ENCODE results near the gene ITGB5.
A peak's percentile ranks its signal among the peaks of the same experiment; 100 is the strongest.

The ITGB5 gene

GRCh38 chr3:124887177-124887931 lies at the start of gene ITGB5:
Gene ITGB5 (minus strand): TSS chr3:124887365. CDS start chr3:124887000, 365 bp downstream.
- FAIRE-seq, result no peak
- peak; percentile 61 for TF ChIP-seq POLR2A (IDR thresholded peaks at IDR 0.05; ENCODE audit: low read depth, low read length)
- peak; percentile 60 for DNase-seq (ENCODE audit: insufficient read length, low spot score)

GRCh38 chr3:124935794-124936542 lies 48.8 kb upstream of the ITGB5 start:
- FAIRE-seq (no peak), DNase-seq (ENCODE audit: insufficient read length, low spot score) (no peak)
- TF ChIP-seq POLR2A (IDR thresholded peaks at IDR 0.05; ENCODE audit: low read depth, low read length), result no peak

GRCh38 chr3:124935264-124935663 lies 48.1 kb upstream of the ITGB5 start:
- no peak for TF ChIP-seq POLR2A (IDR thresholded peaks at IDR 0.05; ENCODE audit: low read depth, low read length)
- DNase-seq (ENCODE audit: insufficient read length, low spot score) (no peak), FAIRE-seq (no peak)

- FAIRE-seq, result no peak
- DNase-seq (ENCODE audit: insufficient read length, low spot score), result no peak
- no peak for TF ChIP-seq POLR2A (IDR thresholded peaks at IDR 0.05; ENCODE audit: low read depth, low read length)
Observed at GRCh38 chr3:124934577-124934976, 47.4 kb upstream of the ITGB5 start, which contains the start of gene MUC13. Gene MUC13 (minus strand): TSS chr3:124934751. CDS start chr3:124934712, 39 bp downstream.

- FAIRE-seq (peak; percentile 75), DNase-seq (ENCODE audit: insufficient read length, low spot score) (peak; percentile 19)
- TF ChIP-seq POLR2A (IDR thresholded peaks at IDR 0.05; ENCODE audit: low read depth, low read length), result no peak
Observed at GRCh38 chr3:124928333-124929202, 41.4 kb upstream of the ITGB5 start.

- no peak for FAIRE-seq
- DNase-seq (ENCODE audit: insufficient read length, low spot score), result no peak
- TF ChIP-seq POLR2A (IDR thresholded peaks at IDR 0.05; ENCODE audit: low read depth, low read length), result no peak
Observed at GRCh38 chr3:124927574-124928045, 40.4 kb upstream of the ITGB5 start.

- DNase-seq (ENCODE audit: insufficient read length, low spot score), result no peak
- no peak for FAIRE-seq
- TF ChIP-seq POLR2A (IDR thresholded peaks at IDR 0.05; ENCODE audit: low read depth, low read length), result no peak
Observed at GRCh38 chr3:124926426-124927101, 39.4 kb upstream of the ITGB5 start.

- no peak for FAIRE-seq
- no peak for DNase-seq (ENCODE audit: insufficient read length, low spot score)
- no peak for TF ChIP-seq POLR2A (IDR thresholded peaks at IDR 0.05; ENCODE audit: low read depth, low read length)
Observed at GRCh38 chr3:124924741-124925140, 37.6 kb upstream of the ITGB5 start.

GRCh38 chr3:124923833-124924232 lies 36.7 kb upstream of the ITGB5 start:
- DNase-seq (ENCODE audit: insufficient read length, low spot score), result no peak
- no peak for FAIRE-seq
- no peak for TF ChIP-seq POLR2A (IDR thresholded peaks at IDR 0.05; ENCODE audit: low read depth, low read length)

GRCh38 chr3:124920718-124921117 lies 33.6 kb upstream of the ITGB5 start:
- DNase-seq (ENCODE audit: insufficient read length, low spot score), result no peak
- FAIRE-seq, result no peak
- TF ChIP-seq POLR2A (IDR thresholded peaks at IDR 0.05; ENCODE audit: low read depth, low read length), result no peak

- no peak for FAIRE-seq
- no peak for DNase-seq (ENCODE audit: insufficient read length, low spot score)
- no peak for TF ChIP-seq POLR2A (IDR thresholded peaks at IDR 0.05; ENCODE audit: low read depth, low read length)
Observed at GRCh38 chr3:124919756-124920155, 32.6 kb upstream of the ITGB5 start.

- DNase-seq (ENCODE audit: insufficient read length, low spot score), result no peak
- FAIRE-seq, result no peak
- TF ChIP-seq POLR2A (IDR thresholded peaks at IDR 0.05; ENCODE audit: low read depth, low read length), result no peak
Observed at GRCh38 chr3:124918524-124918923, 31.4 kb upstream of the ITGB5 start.

- DNase-seq (ENCODE audit: insufficient read length, low spot score) (no peak), FAIRE-seq (no peak)
- TF ChIP-seq POLR2A (IDR thresholded peaks at IDR 0.05; ENCODE audit: low read depth, low read length), result no peak
Observed at GRCh38 chr3:124916837-124917409, 29.8 kb upstream of the ITGB5 start.
